Activated CD4-positive, alpha-beta T cell treated with anti-CD3 and anti-CD28 coated beads, Interleukin-2, amount 10 ng/mL, durations not matched to agents 7 days and 5 days (primary cell): ENCODE results near the gene ZDHHC1. TPM values are rescaled to one million over a fixed set of nuclear protein-coding genes. Genes with fewer than 3 reads are reported as not detected.

Experiments used
- CTCF ChIA-PET: fragments of 350-600 bp; sonication (Branson Sonifier 250); formaldehyde crosslinking; loops from one replicate; lab custom pipeline; 2021; ENCODE audit warnings: antibody characterized with exemption; lab: Charles Lee
- POLR2A ChIA-PET: fragments of 350-600 bp; sonication (Branson Sonifier 250); formaldehyde crosslinking; loops from one replicate; lab custom pipeline; 2021; ENCODE audit warnings: antibody characterized with exemption; lab: Charles Lee
- DNase-seq: peaks from one replicate; pipeline ENCODE4 v3.0.0-alpha.2; 2020
- H3K27ac Mint-ChIP-seq: one replicate; pipeline ENCODE4 v1.8.0; 2021; ENCODE audit warnings: mild to moderate bottlenecking, moderate library complexity, mixed read lengths
- H3K27me3 Mint-ChIP-seq: one replicate; pipeline ENCODE4 v1.8.0; 2021; ENCODE audit warnings: mixed read lengths
- H3K36me3 Mint-ChIP-seq: one replicate; pipeline ENCODE4 v1.8.0; 2021; ENCODE audit warnings: low read depth, mixed read lengths
- H3K4me1 Mint-ChIP-seq: one replicate; pipeline ENCODE4 v1.8.0; 2021; ENCODE audit warnings: mixed read lengths
- H3K4me3 Mint-ChIP-seq: one replicate; pipeline ENCODE4 v1.8.0; 2021; ENCODE audit warnings: mild to moderate bottlenecking, moderate library complexity, mixed read lengths
- H3K9me3 Mint-ChIP-seq: one replicate; pipeline ENCODE4 v1.8.0; 2021; ENCODE audit warnings: mixed read lengths
- total RNA-seq, 2 experiments: library from RNA; stranded (reverse); gene quantifications; one replicate each; pipeline ENCODE4 v1.2.3, GENCODE V29; 2021

The ZDHHC1 gene
- total RNA-seq, 2 experiments from 2014 or later, result 0.22 to 0.29 TPM

DNA sequence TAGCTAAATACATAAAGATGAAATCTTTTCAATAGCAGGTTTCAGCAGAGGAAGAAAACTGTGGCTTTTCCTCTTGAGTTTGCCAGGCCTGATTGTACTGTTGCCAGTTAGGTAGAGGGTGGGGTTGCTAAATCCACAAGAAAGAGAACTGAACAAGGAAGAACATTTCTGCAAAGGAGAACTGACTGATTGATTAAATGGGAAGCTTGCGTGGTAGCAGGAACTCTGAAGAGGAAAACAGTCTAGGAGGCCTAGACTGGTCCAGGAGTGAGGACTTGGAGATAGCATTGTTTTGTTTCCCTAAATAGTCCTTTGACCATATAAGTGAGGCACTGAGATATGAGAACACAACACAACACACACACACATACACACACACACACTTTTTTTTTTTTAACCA is 70.9 kb downstream of the ZDHHC1 start:
- H3K4me1 Mint-ChIP-seq, result no peaks in the 10 kb centered on the region
- no peaks in the 10 kb centered on the region for H3K36me3 Mint-ChIP-seq
- H3K4me3 Mint-ChIP-seq, result no peak overlapping the region
- ChIA-PET CTCF (interaction anchor here (1.0 kb wide), 1 partner anchor 103 kb away, joined by 3 read pairs; no protein-coding TSS in a partner anchor), POLR2A (no interaction called here)
- H3K27ac Mint-ChIP-seq, result no peak overlapping the region
- peaks cover 26% of the 10 kb centered on the region for H3K27me3 Mint-ChIP-seq
- no peaks in the 10 kb centered on the region for H3K9me3 Mint-ChIP-seq
- no peak for DNase-seq

Other genes with a start within 250 kb of the ZDHHC1 start
- 10 to 100 TPM in 1 of 2 experiments, 1 to 10 TPM in 1; 8.9 to 13.3 TPM for gene NOL3, start 245.9 kb downstream of the ZDHHC1 start, total RNA-seq
- gene MATCAP1, start 232.5 kb downstream of the ZDHHC1 start, total RNA-seq, result 10 to 100 TPM; 47.5 to 51.4 TPM
- gene EXOC3L1, start 226.3 kb downstream of the ZDHHC1 start, total RNA-seq, result not detected
- gene E2F4, start 224.3 kb downstream of the ZDHHC1 start, total RNA-seq, result 100 to 1,000 TPM; 114 to 120 TPM
- 1 to 10 TPM; 6.2 to 6.3 TPM for gene ELMO3, start 217.3 kb downstream of the ZDHHC1 start, total RNA-seq
- gene TMEM208, start 189.3 kb downstream of the ZDHHC1 start, total RNA-seq, result 10 to 100 TPM; 25.8 to 40.8 TPM
- 10 to 100 TPM; 59.2 to 62.0 TPM for gene FHOD1, start 169.0 kb downstream of the ZDHHC1 start, total RNA-seq
- gene SLC9A5, start 167.5 kb downstream of the ZDHHC1 start, total RNA-seq, result 1 to 10 TPM; 1.5 to 2.0 TPM
- gene PLEKHG4, start 136.9 kb downstream of the ZDHHC1 start, total RNA-seq, result 10 to 100 TPM; 15.7 TPM
- not detected for gene KCTD19, start 89.7 kb downstream of the ZDHHC1 start, total RNA-seq
- not detected for gene LRRC36, start 89.7 kb downstream of the ZDHHC1 start, total RNA-seq
- gene TPPP3, start 23.0 kb downstream of the ZDHHC1 start, total RNA-seq, result not detected
- gene HSD11B2, start 14.6 kb upstream of the ZDHHC1 start, total RNA-seq, result not detected
- gene ATP6V0D1, start 64.7 kb upstream of the ZDHHC1 start, total RNA-seq, result 10 to 100 TPM; 52.1 to 60.3 TPM
- not detected for gene AGRP, start 67.1 kb upstream of the ZDHHC1 start, total RNA-seq
- 10 to 100 TPM; 12.8 to 15.8 TPM for gene RIPOR1, start 112.4 kb upstream of the ZDHHC1 start, total RNA-seq
- 10 to 100 TPM; 87.1 to 98.5 TPM for gene CTCF, start 146.0 kb upstream of the ZDHHC1 start, total RNA-seq
- 100 to 1,000 TPM; 203 to 226 TPM for gene CARMIL2, start 228.7 kb upstream of the ZDHHC1 start, total RNA-seq
- gene ACD, start 243.8 kb upstream of the ZDHHC1 start, total RNA-seq, result 10 to 100 TPM; 38.0 to 41.8 TPM
- gene PARD6A, start 244.5 kb upstream of the ZDHHC1 start, total RNA-seq, result 10 to 100 TPM; 11.6 to 13.0 TPM